ENCODE data around the gene MTERF2. TPM values are rescaled to one million over a fixed set of nuclear protein-coding genes. Genes with fewer than 3 reads are reported as not detected.
A peak's percentile ranks its signal among the peaks of the same experiment; 100 is the strongest.

MTERF2 gene
- total RNA-seq, 4 donors from 2014 or later = 5.0 to 24.6 (median 13.7) TPM

DNA sequence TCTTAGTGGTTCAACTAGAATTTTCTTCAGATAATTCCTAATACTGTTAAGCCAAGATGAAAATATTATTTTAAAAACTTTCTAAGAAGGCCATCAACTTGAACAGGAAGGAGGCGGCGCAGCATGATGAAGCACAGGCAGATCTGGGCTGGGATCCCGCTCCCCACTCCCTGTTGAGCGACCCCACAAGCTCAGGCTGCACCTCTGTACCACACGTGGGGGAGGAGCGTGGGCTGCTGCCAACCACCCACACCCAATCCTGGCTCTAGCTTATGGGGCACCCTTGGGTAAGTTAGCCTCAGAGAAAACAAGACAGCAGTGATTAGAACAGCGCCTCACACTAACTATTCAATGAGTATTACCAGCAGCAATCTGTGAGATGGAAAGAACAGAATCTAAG, 6.0 kb downstream of the MTERF2 start:
- Histone ChIP-seq H3K27me3 (no peaks in the 10 kb centered on the region), H3K36me3 (peaks cover 0 to 18% of the 10 kb centered on the region in 2 donors), H3K4me1 (peaks cover 37 to 51% of the 10 kb centered on the region in 2 donors), H3K27ac (no peak overlapping the region), H3K4me3 (no peak overlapping the region), H3K9me3 (no peaks in the 10 kb centered on the region)
- no peak for ATAC-seq
- no peak for DNase-seq
- intact Hi-C loops (cut with DNase I; ENCODE audit: low total_unique reads) = no loop called here
- in situ Hi-C loops (cut with MboI; ENCODE audit: low sequenced_read_pairs in 4 of 4) = loop anchor here in 1 of 4 donors (25.0 kb wide), 1 partner anchor 106 kb away; the partner anchor contains the start of gene CRY1
- TF ChIP-seq POLR2A (IDR thresholded peaks at IDR 0.05) = no peak
- TF ChIP-seq, protein P1, sequence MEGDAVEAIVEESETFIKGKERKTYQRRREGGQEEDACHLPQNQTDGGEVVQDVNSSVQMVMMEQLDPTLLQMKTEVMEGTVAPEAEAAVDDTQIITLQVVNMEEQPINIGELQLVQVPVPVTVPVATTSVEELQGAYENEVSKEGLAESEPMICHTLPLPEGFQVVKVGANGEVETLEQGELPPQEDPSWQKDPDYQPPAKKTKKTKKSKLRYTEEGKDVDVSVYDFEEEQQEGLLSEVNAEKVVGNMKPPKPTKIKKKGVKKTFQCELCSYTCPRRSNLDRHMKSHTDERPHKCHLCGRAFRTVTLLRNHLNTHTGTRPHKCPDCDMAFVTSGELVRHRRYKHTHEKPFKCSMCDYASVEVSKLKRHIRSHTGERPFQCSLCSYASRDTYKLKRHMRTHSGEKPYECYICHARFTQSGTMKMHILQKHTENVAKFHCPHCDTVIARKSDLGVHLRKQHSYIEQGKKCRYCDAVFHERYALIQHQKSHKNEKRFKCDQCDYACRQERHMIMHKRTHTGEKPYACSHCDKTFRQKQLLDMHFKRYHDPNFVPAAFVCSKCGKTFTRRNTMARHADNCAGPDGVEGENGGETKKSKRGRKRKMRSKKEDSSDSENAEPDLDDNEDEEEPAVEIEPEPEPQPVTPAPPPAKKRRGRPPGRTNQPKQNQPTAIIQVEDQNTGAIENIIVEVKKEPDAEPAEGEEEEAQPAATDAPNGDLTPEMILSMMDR (IDR thresholded peaks at IDR 0.05 in 4 of 5, conservative IDR thresholded peaks at IDR 0.05 in 1 of 5) = no peak

DNA sequence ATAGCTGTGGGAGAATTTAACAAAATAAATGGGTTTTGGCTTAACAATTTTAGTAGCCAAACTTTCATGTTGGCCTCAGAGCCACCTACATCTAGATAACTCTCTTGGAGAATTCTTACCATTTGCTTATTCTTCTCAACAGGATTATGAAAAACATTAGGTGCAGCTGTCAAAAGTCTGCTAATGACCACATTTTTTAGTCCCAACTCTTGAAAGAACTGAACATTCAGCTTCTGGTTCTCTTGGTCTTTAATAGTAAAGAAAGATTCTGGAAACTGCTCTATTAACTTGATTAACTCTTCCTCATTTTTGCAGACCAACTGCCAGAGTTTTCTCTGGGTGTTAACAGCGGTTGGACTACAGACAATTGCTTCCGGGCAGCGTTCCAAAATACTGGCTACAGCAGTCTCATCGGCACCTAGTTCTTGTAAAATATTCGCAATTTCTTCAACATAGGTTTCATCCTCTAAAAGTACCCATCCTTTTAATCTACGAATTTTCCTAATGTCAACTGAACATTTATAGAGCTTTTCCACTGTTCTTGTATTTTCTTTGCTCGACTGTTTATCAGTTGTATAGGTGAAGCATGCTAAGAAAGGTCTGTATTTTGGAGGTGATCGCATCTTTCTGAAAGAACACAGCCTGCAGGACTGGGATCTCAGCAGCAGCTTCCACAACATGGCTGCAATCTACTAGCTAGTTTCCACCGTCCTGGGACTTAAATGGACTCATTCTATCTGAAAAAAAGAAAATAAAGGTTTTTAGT, 8.7 kb downstream of the MTERF2 start:
- intact Hi-C loops (cut with DNase I; ENCODE audit: low total_unique reads) (no loop called here), in situ Hi-C loops (cut with MboI; ENCODE audit: low sequenced_read_pairs in 4 of 4) (loop anchor here in 1 of 4 donors (25.0 kb wide), 1 partner anchor 109 kb away; the partner anchor contains the start of gene CRY1)
- ATAC-seq (no peak), DNase-seq (no peak)
- Histone ChIP-seq H3K9me3 (no peaks in the 10 kb centered on the region), H3K4me3 (no peak overlapping the region), H3K27me3 (no peaks in the 10 kb centered on the region), H3K36me3 (peaks cover 0 to 3% of the 10 kb centered on the region in 2 donors), H3K4me1 (peaks cover 40 to 48% of the 10 kb centered on the region in 2 donors), H3K27ac (peak overlapping the region in 2 of 4 donors; percentile 0 to 68)
- TF ChIP-seq, protein P1 (IDR thresholded peaks at IDR 0.05 in 4 of 5, conservative IDR thresholded peaks at IDR 0.05 in 1 of 5) = no peak
- no peak for TF ChIP-seq POLR2A (IDR thresholded peaks at IDR 0.05)

DNA sequence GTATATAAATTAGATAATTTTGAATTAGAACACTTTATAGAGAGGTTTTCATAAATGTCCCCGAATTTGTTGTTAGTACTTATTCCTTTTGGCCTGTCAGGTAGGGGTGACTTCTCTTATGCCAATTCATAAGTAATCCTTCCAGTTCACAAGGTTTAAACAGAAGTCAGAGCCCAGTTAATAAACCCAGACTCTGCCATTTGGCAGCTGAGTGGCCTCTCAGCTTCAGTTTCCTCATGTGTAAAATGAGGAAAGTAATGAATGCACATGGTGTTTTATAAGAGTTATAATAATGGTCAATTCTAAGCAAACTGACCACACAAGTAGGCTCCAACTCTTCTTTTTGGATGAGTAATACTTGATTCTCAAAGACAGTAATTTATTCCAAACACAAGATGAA, 10.3 kb downstream of the MTERF2 start:
- H3K4me3 ChIP-seq = no peak overlapping the region
- no peak for TF ChIP-seq POLR2A (IDR thresholded peaks at IDR 0.05)
- TF ChIP-seq, protein P1 (IDR thresholded peaks at IDR 0.05 in 4 of 5, conservative IDR thresholded peaks at IDR 0.05 in 1 of 5) = no peak
- no peaks in the 10 kb centered on the region for H3K27me3 ChIP-seq
- no peaks in the 10 kb centered on the region for H3K9me3 ChIP-seq
- intact Hi-C loops (cut with DNase I; ENCODE audit: low total_unique reads) = no loop called here
- ATAC-seq = no peak
- no peak for DNase-seq
- peak overlapping the region; percentile 60 to 78 (median 69) for H3K27ac ChIP-seq
- H3K4me1 ChIP-seq = peaks cover 40 to 48% of the 10 kb centered on the region in 2 donors
- in situ Hi-C loops (cut with MboI; ENCODE audit: low sequenced_read_pairs in 4 of 4) = loop anchor here in 1 of 4 donors (25.0 kb wide), 1 partner anchor 111 kb away; the partner anchor contains the start of gene CRY1
- no peaks in the 10 kb centered on the region for H3K36me3 ChIP-seq

DNA sequence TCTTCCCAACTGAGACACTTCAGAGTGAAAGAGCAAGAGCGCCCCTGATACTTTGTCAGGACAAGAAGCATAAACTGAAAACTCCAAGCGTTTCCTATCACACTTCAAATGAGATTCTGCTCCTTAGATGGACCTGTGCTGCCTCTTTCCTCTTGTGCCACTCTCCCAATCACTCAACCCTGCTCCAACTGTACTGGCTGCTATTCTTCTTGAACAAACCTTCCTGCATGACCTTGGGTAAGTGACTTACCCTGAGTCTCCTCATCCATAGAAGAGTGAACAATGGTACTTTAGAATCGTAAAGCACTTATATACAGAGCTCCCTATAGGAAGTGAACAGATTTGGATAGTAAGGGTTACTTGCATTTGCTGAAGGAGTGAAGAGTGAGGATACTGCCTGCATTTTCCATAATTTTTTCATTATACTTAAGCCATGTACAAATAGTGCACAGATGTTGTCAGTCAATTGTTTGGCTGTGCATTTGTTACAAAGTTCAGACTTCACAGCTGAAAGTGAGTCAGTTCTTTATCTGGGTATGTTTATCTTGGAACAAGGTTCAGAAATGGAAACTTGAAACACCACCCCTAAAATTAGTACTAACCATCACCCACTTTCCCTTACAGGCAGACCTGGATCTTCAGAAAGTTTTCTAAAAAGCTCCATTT, 10.8 kb downstream of the MTERF2 start:
- Histone ChIP-seq H3K4me1 (peaks cover 40 to 47% of the 10 kb centered on the region in 2 donors), H3K4me3 (no peak overlapping the region), H3K27me3 (no peaks in the 10 kb centered on the region), H3K36me3 (peaks cover 0 to 4% of the 10 kb centered on the region in 2 donors), H3K9me3 (no peaks in the 10 kb centered on the region), H3K27ac (peak overlapping the region; percentile 60 to 78 (median 69))
- ATAC-seq = peak; percentile 84 to 88
- in situ Hi-C loops (cut with MboI; ENCODE audit: low sequenced_read_pairs in 4 of 4) (loop anchor here in 1 of 4 donors (25.0 kb wide), 1 partner anchor 111 kb away; the partner anchor contains the start of gene CRY1), intact Hi-C loops (cut with DNase I; ENCODE audit: low total_unique reads) (no loop called here)
- DNase-seq = no peak
- TF ChIP-seq, protein P1 (IDR thresholded peaks at IDR 0.05 in 4 of 5, conservative IDR thresholded peaks at IDR 0.05 in 1 of 5) = no peak
- TF ChIP-seq POLR2A (IDR thresholded peaks at IDR 0.05) = no peak
